ENCODE data around the gene NWD2.

Gene NWD2

DNA sequence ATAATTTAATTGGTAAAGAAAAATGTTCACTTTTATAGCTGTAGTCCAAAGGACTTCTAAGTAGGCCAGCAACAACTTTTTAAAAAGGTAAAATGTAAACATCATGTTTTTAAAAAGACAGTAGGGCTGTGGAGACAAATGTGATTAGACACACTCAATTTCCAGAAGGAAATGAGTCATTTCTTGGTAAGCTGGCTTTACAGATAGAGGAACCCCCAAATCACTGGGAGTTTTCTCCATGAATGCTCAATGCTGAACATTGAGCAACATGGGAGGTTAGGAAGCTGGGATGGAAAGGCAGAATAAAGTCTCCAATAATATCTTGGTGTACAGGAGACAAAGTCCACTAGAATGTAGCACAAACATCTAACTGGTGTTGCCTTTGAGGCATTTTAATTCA is 121.3 kb downstream of the NWD2 start:
- no peak overlapping the region for H2AFZ ChIP-seq (ENCODE audit: low read length)
- no peak overlapping the region for H3K4me2 ChIP-seq (ENCODE audit: low read depth, low read length)
- no peaks in the 10 kb centered on the region for H3K27me3 ChIP-seq (replicated peaks; ENCODE audit: insufficient read depth, low read length)
- no peaks in the 10 kb centered on the region for H3K79me2 ChIP-seq (ENCODE audit: low read length)
- no peaks in the 10 kb centered on the region for H3K9me2 ChIP-seq (replicated peaks; ENCODE audit: insufficient read depth, low read length)
- no peak overlapping the region for H3K27ac ChIP-seq (ENCODE audit: low read length)
- H3K4me3 ChIP-seq (ENCODE audit: low read length), result no peak overlapping the region
- H3K4me1 ChIP-seq (ENCODE audit: low read length), result no peaks in the 10 kb centered on the region
- no peak for TF ChIP-seq EZH2 (optimal IDR thresholded peaks at IDR 0.05; ENCODE audit: low read depth, low read length)
- no peak for TF ChIP-seq CTCF (IDR thresholded peaks at IDR 0.05; ENCODE audit: low read length)
- TF ChIP-seq EZH2phosphoT487 (IDR thresholded peaks at IDR 0.05; ENCODE audit: low read length), result no peak
- no peaks in the 10 kb centered on the region for H4K20me1 ChIP-seq (ENCODE audit: insufficient read depth, low read length)
- no peaks in the 10 kb centered on the region for H3F3A ChIP-seq (ENCODE audit: insufficient read depth, low read length)
- no peak overlapping the region for H3K9ac ChIP-seq (ENCODE audit: low read length)
- no peak for DNase-seq
- no peaks in the 10 kb centered on the region for H3K36me3 ChIP-seq (replicated peaks; ENCODE audit: insufficient read depth, low read length)
- no peaks in the 10 kb centered on the region for H3K9me3 ChIP-seq (replicated peaks; ENCODE audit: insufficient read depth, low read length)

- Histone ChIP-seq H3K9me3 (replicated peaks; ENCODE audit: insufficient read depth, low read length) (no peaks in the 10 kb centered on the region), H3K79me2 (ENCODE audit: low read length) (no peaks in the 10 kb centered on the region), H3F3A (ENCODE audit: insufficient read depth, low read length) (no peaks in the 10 kb centered on the region), H3K4me3 (ENCODE audit: low read length) (no peak overlapping the region), H3K27me3 (replicated peaks; ENCODE audit: insufficient read depth, low read length) (no peaks in the 10 kb centered on the region), H3K4me1 (ENCODE audit: low read length) (no peaks in the 10 kb centered on the region), H3K27ac (ENCODE audit: low read length) (no peak overlapping the region), H2AFZ (ENCODE audit: low read length) (no peak overlapping the region), H4K20me1 (ENCODE audit: insufficient read depth, low read length) (no peaks in the 10 kb centered on the region), H3K36me3 (replicated peaks; ENCODE audit: insufficient read depth, low read length) (no peaks in the 10 kb centered on the region), H3K9ac (ENCODE audit: low read length) (no peak overlapping the region), H3K4me2 (ENCODE audit: low read depth, low read length) (no peak overlapping the region), H3K9me2 (replicated peaks; ENCODE audit: insufficient read depth, low read length) (no peaks in the 10 kb centered on the region)
- no peak for TF ChIP-seq CTCF (IDR thresholded peaks at IDR 0.05; ENCODE audit: low read length)
- no peak for TF ChIP-seq EZH2 (optimal IDR thresholded peaks at IDR 0.05; ENCODE audit: low read depth, low read length)
- TF ChIP-seq EZH2phosphoT487 (IDR thresholded peaks at IDR 0.05; ENCODE audit: low read length), result no peak
- no peak for DNase-seq
These were observed 123.4 kb downstream of the NWD2 start for GRCh38 chr4:37367901-37368300.

DNA sequence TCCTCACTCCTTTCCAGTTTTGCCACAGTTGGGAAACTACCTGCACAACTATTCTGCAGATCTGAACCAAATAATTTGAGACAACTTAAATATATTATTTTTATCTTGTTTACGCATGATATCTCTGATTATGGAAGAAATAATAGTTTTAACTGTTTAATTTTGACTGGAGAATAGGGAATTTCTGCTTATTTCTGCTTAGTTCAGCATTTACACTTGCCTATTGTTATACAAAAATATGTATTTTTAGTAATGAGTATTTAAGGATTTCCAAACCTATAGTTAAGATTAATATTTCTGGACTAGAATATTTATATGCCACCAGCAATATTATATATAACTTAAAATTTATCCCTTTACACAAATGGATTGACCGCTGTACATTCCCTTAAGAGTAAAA is 125.5 kb downstream of the NWD2 start:
- H3K36me3 ChIP-seq (replicated peaks; ENCODE audit: insufficient read depth, low read length), result no peaks in the 10 kb centered on the region
- H4K20me1 ChIP-seq (ENCODE audit: insufficient read depth, low read length), result no peaks in the 10 kb centered on the region
- no peaks in the 10 kb centered on the region for H3K27me3 ChIP-seq (replicated peaks; ENCODE audit: insufficient read depth, low read length)
- H2AFZ ChIP-seq (ENCODE audit: low read length), result no peak overlapping the region
- H3K9me2 ChIP-seq (replicated peaks; ENCODE audit: insufficient read depth, low read length), result no peaks in the 10 kb centered on the region
- DNase-seq, result no peak
- TF ChIP-seq EZH2phosphoT487 (IDR thresholded peaks at IDR 0.05; ENCODE audit: low read length), result no peak
- TF ChIP-seq CTCF (IDR thresholded peaks at IDR 0.05; ENCODE audit: low read length), result no peak
- TF ChIP-seq EZH2 (optimal IDR thresholded peaks at IDR 0.05; ENCODE audit: low read depth, low read length), result no peak
- no peaks in the 10 kb centered on the region for H3K79me2 ChIP-seq (ENCODE audit: low read length)
- H3F3A ChIP-seq (ENCODE audit: insufficient read depth, low read length), result no peaks in the 10 kb centered on the region
- no peak overlapping the region for H3K27ac ChIP-seq (ENCODE audit: low read length)
- no peaks in the 10 kb centered on the region for H3K9me3 ChIP-seq (replicated peaks; ENCODE audit: insufficient read depth, low read length)
- H3K4me2 ChIP-seq (ENCODE audit: low read depth, low read length), result no peak overlapping the region
- H3K9ac ChIP-seq (ENCODE audit: low read length), result no peak overlapping the region
- H3K4me1 ChIP-seq (ENCODE audit: low read length), result no peaks in the 10 kb centered on the region
- H3K4me3 ChIP-seq (ENCODE audit: low read length), result no peak overlapping the region
